Thymus (tissue), 11 donors: ENCODE results near the gene ZSCAN30. TPM values are rescaled to one million over a fixed set of nuclear protein-coding genes. Genes with fewer than 3 reads are reported as not detected.

Experiments
- DNase-seq, 9 donors: peaks; one replicate each; pipeline ENCODE4 v3.0.0-alpha.2; 2013; ENCODE audit warnings: low spot score in 9 of 9, low read depth in 6 of 9, missing footprints in 1 of 9
- H3K27ac ChIP-seq, 2 donors: one replicate each; pipeline ENCODE4 v1.5.1; 2013; ENCODE audit warnings: control low read depth in 1 of 2, low read depth in 1 of 2, low read length in 1 of 2, mild to moderate bottlenecking in 1 of 2, moderate library complexity in 1 of 2
- H3K27me3 ChIP-seq, 2 donors: one replicate each; pipeline ENCODE4 v1.5.1; 2013; ENCODE audit warnings: low read length in 1 of 2; ENCODE audit not compliant: control insufficient read depth in 2 of 2, insufficient read depth in 1 of 2
- H3K36me3 ChIP-seq, 2 donors: one replicate each; pipeline ENCODE4 v1.5.1; 2013; ENCODE audit warnings: low read length in 1 of 2, mild to moderate bottlenecking in 1 of 2, moderate library complexity in 1 of 2; ENCODE audit not compliant: control insufficient read depth in 2 of 2, insufficient read depth in 2 of 2
- H3K4me1 ChIP-seq, 2 donors: one replicate each; pipeline ENCODE4 v1.5.1; 2013; ENCODE audit warnings: low read length in 2 of 2; ENCODE audit not compliant: control insufficient read depth in 2 of 2, insufficient read depth in 2 of 2
- H3K4me3 ChIP-seq, 2 donors: one replicate each; pipeline ENCODE4 v1.5.1; 2013; ENCODE audit warnings: low read length in 2 of 2, control low read depth in 1 of 2, mild to moderate bottlenecking in 1 of 2
- H3K9me3 ChIP-seq, 2 donors: one replicate each; pipeline ENCODE4 v1.5.1; 2013; ENCODE audit warnings: low read length in 1 of 2, mild to moderate bottlenecking in 1 of 2; ENCODE audit not compliant: control insufficient read depth in 2 of 2, insufficient read depth in 1 of 2
- WGBS: extraction: QIAGEN DNeasy Blood & Tissue Kit; methylation state at CpG from one replicate; pipeline ENCODE4 v1.1.7; 2013; 5-methylcytosine and 5-hydroxymethylcytosine counted together
- polyA plus RNA-seq: library from polyadenylated mRNA; stranded (reverse); fragments of 200-250 nt; gene quantifications from one replicate; pipeline ENCODE4 v1.2.3, GENCODE V29; 2013
- total RNA-seq: library from RNA; stranded (reverse); fragments of 120-200 nt; gene quantifications from one replicate; pipeline ENCODE4 v1.2.4, GENCODE V29; 2013
- donor health status: healthy.

Gene ZSCAN30
- total and polyA plus RNA-seq, 2 donors: 11.6 to 21.2 TPM

DNA sequence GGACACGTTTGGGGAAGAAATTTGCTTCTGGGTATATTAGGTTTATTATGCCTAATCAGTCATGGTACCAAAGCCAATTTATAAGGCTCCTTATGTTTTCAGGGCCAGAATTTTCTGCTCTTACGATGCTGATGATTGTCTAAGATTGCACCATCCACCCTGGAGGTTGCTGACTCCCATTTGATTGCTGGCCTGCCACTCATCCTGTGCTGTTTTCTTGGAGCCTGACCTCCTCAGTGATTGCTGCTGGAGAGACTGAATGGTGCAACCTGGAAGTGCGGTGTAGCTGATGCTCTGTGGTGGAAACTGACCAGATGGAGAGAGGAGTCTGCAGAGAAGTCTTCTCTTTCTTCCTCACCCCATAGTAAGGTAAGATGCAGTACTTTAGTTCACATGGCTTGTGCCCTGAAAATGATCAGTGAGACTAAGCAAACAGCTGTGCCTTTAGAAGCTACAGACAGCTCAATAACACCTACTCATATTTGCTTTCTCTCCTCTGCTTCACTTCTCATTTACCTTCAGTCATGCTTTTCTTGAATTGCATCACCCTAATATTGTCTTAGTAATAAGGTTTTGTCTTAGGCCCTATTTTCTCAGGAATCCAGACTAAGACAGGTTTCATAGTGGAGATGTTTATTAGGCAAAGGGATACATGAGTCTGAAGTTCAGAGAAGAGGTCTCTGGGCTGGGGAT lies 36.8 kb upstream of the ZSCAN30 start:
- Histone ChIP-seq H3K27ac (no peak overlapping the region), H3K4me3 (no peak overlapping the region), H3K4me1 (no peaks in the 10 kb centered on the region), H3K27me3 (no peaks in the 10 kb centered on the region), H3K9me3 (no peaks in the 10 kb centered on the region), H3K36me3 (peaks cover 3 to 4% of the 10 kb centered on the region in 2 donors)
- 85% methylated on average over 3 of the region's 3 CpGs for WGBS
- no peak for DNase-seq

DNA sequence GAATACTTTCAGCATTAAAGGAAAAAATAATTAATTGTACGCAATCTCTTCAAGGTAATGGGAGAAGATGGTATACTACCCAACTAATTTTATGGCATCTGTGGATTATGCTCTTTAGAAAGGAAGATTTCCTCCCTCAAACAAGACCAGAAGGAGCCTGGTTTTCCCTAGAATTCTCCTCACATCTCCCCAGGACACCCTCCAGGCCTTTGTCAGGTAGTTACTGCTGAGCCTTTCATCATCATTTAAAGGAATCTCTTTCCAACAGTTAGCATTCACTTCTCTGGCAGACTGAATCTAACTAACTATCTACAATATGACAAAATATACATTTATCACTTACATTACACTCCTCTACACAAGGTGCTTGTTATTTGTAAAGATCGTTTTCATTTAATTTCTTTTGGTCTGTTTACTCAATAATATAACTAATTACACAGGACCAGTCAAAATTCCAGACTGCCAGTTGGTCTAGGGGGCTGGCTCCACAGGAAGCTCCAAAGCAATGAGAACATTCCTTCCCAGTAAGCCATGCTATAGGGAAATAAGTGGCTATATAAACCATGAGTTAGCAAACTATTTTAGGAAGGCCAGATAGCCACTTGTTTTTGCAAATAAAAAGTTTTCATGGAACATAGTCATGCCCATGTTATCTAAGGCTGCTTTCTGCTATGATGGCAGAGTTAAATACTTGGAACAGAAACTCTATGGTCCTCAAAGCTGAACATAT lies 35.1 kb upstream of the ZSCAN30 start:
- H3K36me3 ChIP-seq: no peaks in the 10 kb centered on the region
- H3K9me3 ChIP-seq: no peaks in the 10 kb centered on the region
- H3K27ac ChIP-seq: no peak overlapping the region
- H3K27me3 ChIP-seq: no peaks in the 10 kb centered on the region
- no peak overlapping the region for H3K4me3 ChIP-seq
- no peak for DNase-seq
- WGBS: 60% methylated on average over 2 of the region's 2 CpGs
- no peaks in the 10 kb centered on the region for H3K4me1 ChIP-seq

DNA sequence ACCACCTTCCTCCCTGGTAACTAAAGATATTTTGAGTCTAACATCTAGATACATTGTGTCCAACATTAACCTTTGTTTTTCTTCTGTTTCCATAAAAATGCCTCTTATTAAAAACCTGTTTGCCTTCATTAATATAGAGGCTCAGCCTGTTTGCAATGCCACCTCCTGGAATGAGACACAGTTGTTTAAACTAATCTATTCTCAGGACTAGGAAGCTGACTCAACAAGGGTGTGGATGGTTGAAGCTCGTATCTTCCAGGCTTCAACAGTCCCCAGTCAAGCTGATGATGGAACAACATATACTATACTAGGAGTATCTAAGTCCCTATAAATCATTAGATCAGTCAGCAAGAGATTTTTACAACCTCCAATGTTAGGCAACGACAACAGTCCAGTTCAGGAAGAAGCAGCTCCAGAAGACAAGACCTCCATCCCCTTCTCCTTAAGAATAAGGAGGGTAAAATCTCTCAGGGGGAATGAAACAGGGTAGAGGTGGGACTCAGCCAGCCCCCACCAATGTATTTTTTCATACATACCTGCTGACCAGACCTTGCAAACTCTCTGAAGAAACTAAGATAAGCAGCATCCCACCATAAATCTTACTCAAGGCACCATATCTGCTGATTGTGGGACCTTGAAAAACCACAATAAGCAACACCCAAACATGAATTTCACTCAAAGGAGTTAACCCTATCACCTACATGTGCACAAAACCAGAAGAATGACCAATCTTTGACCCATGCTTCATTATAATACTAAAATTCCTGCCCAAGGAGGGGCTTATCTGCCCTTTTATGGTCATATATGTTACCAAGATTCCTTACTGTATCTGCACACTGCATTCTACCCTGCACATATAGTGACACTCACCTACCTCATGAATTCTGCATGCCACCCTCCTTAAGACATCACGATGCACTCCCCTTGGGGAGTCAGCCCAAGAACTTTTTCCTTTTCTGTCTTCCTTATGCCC lies 32.7 kb upstream of the ZSCAN30 start:
- Histone ChIP-seq H3K27ac (no peak overlapping the region), H3K4me3 (no peak overlapping the region), H3K4me1 (no peaks in the 10 kb centered on the region), H3K9me3 (no peaks in the 10 kb centered on the region), H3K36me3 (no peaks in the 10 kb centered on the region), H3K27me3 (no peaks in the 10 kb centered on the region)
- DNase-seq: no peak
- 97% methylated on average over 3 of the region's 3 CpGs for WGBS

DNA sequence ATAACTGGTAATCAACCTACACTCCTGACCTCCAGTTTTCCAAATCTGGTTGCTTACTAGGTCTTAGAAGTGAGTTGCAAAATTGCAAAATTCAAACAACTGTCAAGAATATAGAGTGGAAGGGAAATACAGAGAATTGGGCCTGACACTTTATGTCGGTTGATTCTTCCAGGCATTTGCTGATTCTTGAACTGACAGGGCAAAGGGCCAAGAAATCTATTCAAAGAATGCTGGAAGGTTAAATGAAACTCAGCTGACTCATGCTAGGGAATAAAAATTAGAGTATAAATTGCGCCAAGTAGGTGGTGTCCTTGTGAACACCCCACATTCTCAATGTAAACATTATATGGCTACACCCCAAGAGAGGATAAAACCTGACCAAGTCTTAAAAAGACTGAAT lies 21.5 kb upstream of the ZSCAN30 start:
- H3K36me3 ChIP-seq: peaks cover 9 to 14% of the 10 kb centered on the region in 2 donors
- H3K27me3 ChIP-seq: no peaks in the 10 kb centered on the region
- no peaks in the 10 kb centered on the region for H3K4me1 ChIP-seq
- H3K27ac ChIP-seq: no peak overlapping the region
- no peak overlapping the region for H3K4me3 ChIP-seq
- no peak for DNase-seq
- 89% methylated on average over 2 of the region's 2 CpGs for WGBS
- H3K9me3 ChIP-seq: peaks cover 4 to 13% of the 10 kb centered on the region in 2 donors

DNA sequence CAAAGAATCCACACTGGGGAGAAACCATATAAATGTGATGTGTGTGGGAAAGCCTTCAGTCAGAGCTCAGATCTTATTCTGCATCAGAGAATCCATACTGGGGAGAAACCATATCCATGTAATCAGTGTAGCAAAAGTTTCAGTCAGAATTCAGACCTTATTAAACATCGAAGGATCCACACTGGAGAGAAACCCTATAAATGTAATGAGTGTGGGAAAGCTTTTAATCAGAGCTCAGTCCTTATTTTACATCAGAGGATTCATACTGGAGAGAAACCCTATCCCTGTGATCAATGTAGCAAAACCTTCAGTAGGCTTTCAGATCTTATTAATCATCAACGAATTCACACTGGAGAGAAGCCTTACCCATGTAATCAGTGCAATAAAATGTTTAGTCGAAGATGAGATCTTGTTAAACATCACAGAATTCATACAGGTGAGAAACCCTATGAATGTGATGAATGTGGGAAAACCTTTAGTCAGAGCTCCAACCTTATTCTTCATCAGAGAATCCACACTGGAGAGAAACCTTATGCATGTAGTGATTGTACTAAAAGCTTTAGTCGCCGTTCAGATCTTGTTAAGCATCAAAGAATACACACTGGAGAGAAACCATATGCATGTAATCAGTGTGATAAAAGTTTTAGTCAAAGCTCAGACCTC lies 16.7 kb upstream of the ZSCAN30 start:
- H3K9me3 ChIP-seq: peaks cover 11 to 14% of the 10 kb centered on the region in 2 donors
- 98% methylated on average over 5 of the region's 5 CpGs for WGBS

DNA sequence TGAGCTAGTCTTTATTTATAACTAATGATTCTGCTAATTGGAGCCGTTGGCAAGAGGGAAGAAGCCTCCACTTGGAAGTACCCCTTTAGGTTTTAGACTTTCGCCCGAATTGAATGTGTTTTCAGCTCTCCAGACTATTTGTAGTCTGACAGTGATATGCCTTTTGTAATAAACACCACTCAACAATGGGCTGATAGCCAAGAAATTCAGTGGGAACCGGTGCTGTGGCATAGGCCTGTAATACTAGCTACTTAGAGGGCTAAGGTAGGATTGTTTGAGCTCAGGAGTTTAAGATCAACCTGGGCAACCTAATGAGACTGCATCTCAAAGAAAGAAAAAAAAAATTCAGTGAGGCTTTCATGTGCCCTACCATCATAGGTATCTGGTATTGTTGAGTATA lies 13.6 kb upstream of the ZSCAN30 start:
- Histone ChIP-seq H3K4me1 (no peaks in the 10 kb centered on the region), H3K27me3 (no peaks in the 10 kb centered on the region), H3K9me3 (peaks cover 11 to 18% of the 10 kb centered on the region in 2 donors), H3K36me3 (peaks cover 31 to 41% of the 10 kb centered on the region in 2 donors), H3K4me3 (no peak overlapping the region), H3K27ac (no peak overlapping the region)
- DNase-seq: no peak
- WGBS: 97% methylated on average over 4 of the region's 4 CpGs

More for the DNA sequence above, 16.7 kb upstream of the ZSCAN30 start:
- Histone ChIP-seq H3K4me3 (no peak overlapping the region), H3K36me3 (peaks cover 26 to 30% of the 10 kb centered on the region in 2 donors), H3K4me1 (no peaks in the 10 kb centered on the region), H3K27ac (no peak overlapping the region), H3K27me3 (no peaks in the 10 kb centered on the region)
- no peak for DNase-seq

DNA sequence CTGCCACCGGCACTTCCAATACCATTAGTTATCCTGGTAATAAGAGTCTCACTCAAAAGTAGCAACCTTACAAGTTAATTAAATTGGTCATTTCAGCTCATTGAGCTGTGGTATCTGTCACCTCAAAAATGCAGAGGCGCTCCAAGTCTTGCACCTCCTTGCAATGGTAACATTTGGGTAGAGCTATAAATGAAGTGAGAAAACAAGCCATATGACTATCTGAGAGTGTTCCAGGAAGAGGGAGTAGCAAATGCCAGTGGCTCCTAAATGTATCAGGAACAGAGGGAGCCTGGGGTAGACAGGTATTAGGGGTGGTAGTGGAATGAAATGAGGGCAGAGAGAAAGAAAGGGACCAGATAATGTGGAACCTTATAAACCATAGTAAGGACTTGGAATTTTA lies 6.0 kb upstream of the ZSCAN30 start:
- H3K9me3 ChIP-seq: peaks cover 0 to 4% of the 10 kb centered on the region in 2 donors
- no peak overlapping the region for H3K27ac ChIP-seq
- H3K4me3 ChIP-seq: no peak overlapping the region
- no peaks in the 10 kb centered on the region for H3K27me3 ChIP-seq
- 96% methylated on average over 2 of the region's 2 CpGs for WGBS
- DNase-seq: no peak
- peaks cover 1 to 2% of the 10 kb centered on the region in 2 donors for H3K4me1 ChIP-seq
- H3K36me3 ChIP-seq: peaks cover 9 to 48% of the 10 kb centered on the region in 2 donors

DNA sequence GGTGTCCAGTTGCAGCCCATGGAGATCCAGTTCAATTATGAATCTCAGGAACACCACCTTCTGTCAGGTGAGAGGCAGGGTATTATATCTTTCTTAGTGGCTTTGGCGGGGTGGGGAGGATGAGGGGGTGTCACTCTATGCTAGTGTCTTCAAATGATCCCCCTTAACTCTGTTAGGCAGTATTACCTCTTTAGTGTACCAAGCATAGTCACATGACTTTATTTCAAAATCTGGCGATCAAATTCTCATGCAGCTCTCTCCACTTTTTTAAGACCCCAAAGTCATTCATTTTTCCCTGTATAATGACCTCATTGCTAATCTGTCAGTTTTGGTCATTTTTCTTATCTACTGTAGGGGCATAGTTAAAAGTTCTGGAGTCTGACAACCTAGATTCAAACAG lies 1.1 kb upstream of the ZSCAN30 start:
- 94% methylated on average over 2 of the region's 2 CpGs for WGBS
- H3K27ac ChIP-seq: no peak overlapping the region

More for the DNA sequence above, 1.1 kb upstream of the ZSCAN30 start:
- peak in 1 of 9 donors; percentile 9 for DNase-seq
- H3K9me3 ChIP-seq: peaks cover 0 to 3% of the 10 kb centered on the region in 2 donors
- peaks cover 12 to 13% of the 10 kb centered on the region in 2 donors for H3K4me1 ChIP-seq
- peaks cover 4 to 29% of the 10 kb centered on the region in 2 donors for H3K36me3 ChIP-seq
- no peaks in the 10 kb centered on the region for H3K27me3 ChIP-seq
- H3K4me3 ChIP-seq: peak overlapping the region; percentile 63 to 87
